Amniotic stem cell (primary cell): ENCODE data around the gene SEPSECS.

Experiments
- DNase-seq: peaks from one replicate; lab custom pipeline; 2025; lab: John Stamatoyannopoulos, UW

SEPSECS gene

DNA sequence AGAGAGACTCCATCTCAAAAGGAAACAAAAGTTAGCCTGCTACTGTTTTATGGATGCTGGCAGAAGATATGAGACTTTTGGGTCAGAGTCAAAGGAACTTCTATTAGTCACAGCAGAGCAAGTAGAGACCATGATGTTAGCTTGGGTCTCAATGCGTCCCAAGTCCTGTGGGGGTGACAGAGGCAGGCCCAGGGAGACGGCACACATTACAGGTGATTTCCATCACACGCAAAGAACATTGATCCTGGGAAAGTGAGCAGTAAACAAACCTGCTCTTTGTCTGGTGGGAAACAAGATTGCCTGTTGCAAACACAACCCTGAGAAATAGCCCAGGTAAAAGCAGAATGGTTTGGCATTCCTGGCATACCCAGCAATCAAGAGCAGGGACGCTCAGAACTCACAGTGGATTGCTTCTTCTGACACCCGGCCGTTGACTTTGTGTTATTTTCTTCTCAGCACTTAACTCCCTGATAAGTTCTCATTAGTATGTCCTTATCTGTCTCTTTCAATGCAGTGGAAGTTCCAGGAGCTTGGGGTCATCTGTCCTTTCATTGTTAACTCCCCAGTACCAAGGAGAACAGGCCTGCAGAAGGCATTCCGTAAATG lies 78.3 kb downstream of the SEPSECS start:
- DNase-seq = no peak

DNA sequence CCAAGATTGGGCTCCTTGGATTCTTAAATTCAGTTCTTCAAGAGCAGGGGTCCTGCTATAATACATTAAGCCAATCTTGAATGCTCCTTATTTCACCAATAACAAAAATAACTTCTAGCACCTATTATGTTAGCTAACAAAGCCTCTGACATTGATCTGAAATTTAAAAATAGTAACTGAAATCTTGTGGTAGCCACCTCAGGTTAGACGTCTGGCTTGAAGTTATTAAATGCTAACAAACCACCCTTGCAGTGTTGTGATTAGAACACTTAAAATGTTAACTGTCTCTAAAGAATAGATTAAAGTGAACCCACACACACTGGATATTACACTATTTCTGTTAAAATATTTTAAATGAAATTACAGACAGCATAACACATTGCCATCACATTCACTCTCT lies 79.7 kb downstream of the SEPSECS start:
- DNase-seq = no peak

DNA sequence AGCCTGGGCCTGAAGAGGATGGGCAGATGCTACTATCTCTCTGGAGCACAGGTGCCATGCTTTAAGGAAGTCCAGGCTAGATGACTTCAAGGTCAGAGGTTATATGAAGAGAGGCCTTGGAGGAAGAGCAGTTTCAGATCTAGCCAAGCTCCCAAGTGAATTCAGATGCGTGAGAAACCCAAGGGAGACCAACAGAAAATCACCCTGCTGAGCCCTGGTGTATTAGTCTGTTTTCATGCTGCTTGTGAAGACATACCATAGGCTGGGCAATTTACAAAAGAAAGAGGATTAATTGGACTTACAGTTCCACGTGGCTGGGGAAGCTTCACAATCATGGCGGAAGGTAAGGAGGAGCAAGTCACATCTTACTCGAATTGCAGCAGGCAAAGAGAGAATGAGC lies 81.7 kb downstream of the SEPSECS start:
- no peak for DNase-seq

DNA sequence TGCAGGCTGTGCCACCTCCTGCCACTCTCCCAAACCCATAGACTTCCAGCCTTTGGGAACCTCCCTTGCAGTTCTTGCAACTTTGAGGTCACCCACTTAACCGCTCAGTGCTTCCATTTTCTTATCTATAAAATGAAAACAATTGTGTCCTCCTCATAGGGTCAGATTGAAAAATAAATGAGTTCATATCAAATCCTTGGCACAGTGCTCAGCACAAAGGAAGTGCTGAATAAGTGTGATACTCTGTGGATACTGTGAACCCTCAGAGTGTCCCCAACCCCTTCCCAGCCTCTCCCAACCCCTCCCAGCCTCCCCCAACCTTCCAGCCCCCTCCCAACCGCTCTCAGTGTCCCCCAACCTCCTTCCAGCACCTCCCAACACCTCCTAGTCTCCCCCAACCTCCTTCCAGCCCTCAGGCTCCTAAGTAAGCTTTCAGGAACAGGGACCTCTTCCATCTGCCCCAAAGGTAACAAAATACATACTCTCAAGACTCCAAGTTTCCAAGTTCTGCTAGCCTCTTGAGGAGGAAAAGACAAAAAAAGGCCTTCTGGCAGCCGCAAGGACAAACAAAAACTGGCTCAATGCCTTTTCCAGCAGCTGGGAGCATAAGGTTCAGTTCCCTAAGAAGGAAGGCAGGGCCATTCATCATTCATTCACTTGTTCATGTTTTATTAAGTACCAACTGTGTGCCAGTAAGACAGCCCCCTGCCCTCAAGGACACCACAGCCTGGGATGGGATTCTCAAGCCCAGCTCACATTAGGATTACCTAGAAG lies 83.4 kb downstream of the SEPSECS start:
- DNase-seq = no peak

GRCh38 chr4:25075851-25076250 lies 84.4 kb downstream of the SEPSECS start:
- DNase-seq = no peak

- DNase-seq = no peak
These were observed 85.1 kb downstream of the SEPSECS start for GRCh38 chr4:25075129-25075528.

GRCh38 chr4:25070545-25070944 lies 89.7 kb downstream of the SEPSECS start:
- no peak for DNase-seq
